ENCODE measurements around the gene PPT2.
"Not testable (repeated sequence)": the region's sequence is repeated elsewhere in the genome, so short reads cannot be mapped to it uniquely, and the experiment has no call there.

PPT2 gene

GRCh38 chr6:32190911-32191677 lies 37.2 kb downstream of the PPT2 start:
- no peak for DNase-seq

GRCh38 chr6:32191696-32192607 lies 38.0 kb downstream of the PPT2 start:
- DNase-seq: peak; percentile 54 to 65

GRCh38 chr6:32192608-32193039 lies 38.7 kb downstream of the PPT2 start, which contains the start of gene GPSM3:
Gene GPSM3, minus strand, starts transcription at chr6:32192643. Its CDS starts 130 bp downstream, at chr6:32192513.
- DNase-seq: peak; percentile 60 to 63

- DNase-seq: not testable (repeated sequence)
Observed at GRCh38 chr6:32193096-32193495, 39.2 kb downstream of the PPT2 start.

- no peak for DNase-seq
Observed at GRCh38 chr6:32194388-32194787, 40.4 kb downstream of the PPT2 start.

GRCh38 chr6:32194825-32195651 lies 41.1 kb downstream of the PPT2 start:
- DNase-seq: peak in 1 of 2 donors; percentile 50

GRCh38 chr6:32195652-32195901 lies 41.6 kb downstream of the PPT2 start:
- DNase-seq: peak; percentile 100

- DNase-seq: peak; percentile 78 to 88
Observed at GRCh38 chr6:32195902-32196681, 42.2 kb downstream of the PPT2 start.

GRCh38 chr6:32196682-32197616 lies 43.0 kb downstream of the PPT2 start:
- DNase-seq: peak in 1 of 2 donors; percentile 62

GRCh38 chr6:32198345-32198696 lies 44.4 kb downstream of the PPT2 start:
- no peak for DNase-seq

- no peak for DNase-seq
Observed at GRCh38 chr6:32198866-32199265, 44.9 kb downstream of the PPT2 start.

- DNase-seq: no peak
Observed at GRCh38 chr6:32200711-32201475, 47.0 kb downstream of the PPT2 start.

GRCh38 chr6:32202186-32202585 lies 48.2 kb downstream of the PPT2 start:
- DNase-seq: no peak

GRCh38 chr6:32203426-32204267 lies 49.7 kb downstream of the PPT2 start:
- no peak for DNase-seq

GRCh38 chr6:32204268-32204715 lies 50.4 kb downstream of the PPT2 start:
- DNase-seq: no peak

GRCh38 chr6:32208996-32209395 lies 55.1 kb downstream of the PPT2 start:
- no peak for DNase-seq

- no peak for DNase-seq
Observed at GRCh38 chr6:32210191-32210601, 56.3 kb downstream of the PPT2 start.

- DNase-seq: not testable (repeated sequence)
Observed at GRCh38 chr6:32211432-32211831, 57.5 kb downstream of the PPT2 start.

- DNase-seq: no peak
Observed at GRCh38 chr6:32212076-32212760, 58.3 kb downstream of the PPT2 start.

Data from CD4-positive, alpha-beta T cell treated with Interleukin-1 beta for 1 hour (primary cell).